Measurements from ENCODE around the gene SSX4.
"Not testable (repeated sequence)": the region's sequence is repeated elsewhere in the genome, so short reads cannot be mapped to it uniquely, and the experiment has no call there.

Gene SSX4, protein sequence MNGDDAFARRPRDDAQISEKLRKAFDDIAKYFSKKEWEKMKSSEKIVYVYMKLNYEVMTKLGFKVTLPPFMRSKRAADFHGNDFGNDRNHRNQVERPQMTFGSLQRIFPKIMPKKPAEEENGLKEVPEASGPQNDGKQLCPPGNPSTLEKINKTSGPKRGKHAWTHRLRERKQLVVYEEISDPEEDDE

DNA sequence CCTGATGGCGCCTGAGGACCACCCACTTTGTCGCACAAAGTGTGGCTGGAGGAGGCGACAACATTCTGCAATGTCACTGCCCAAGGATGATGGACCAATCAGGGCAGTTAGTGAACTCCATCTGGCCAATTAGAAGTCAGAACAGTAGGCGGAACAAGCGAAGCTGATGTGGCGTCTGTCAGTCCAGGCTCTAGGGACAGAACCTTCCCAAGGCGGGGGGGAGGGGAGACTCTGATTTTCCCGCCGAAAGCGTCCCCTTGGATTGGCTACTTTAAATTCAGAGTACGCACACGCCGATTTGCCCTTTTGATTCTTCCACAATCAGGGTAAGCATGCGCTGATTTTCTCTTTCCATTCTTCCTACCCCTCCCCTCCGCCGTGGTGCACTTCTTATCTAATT is at the start of gene SSX4:
Gene SSX4 (plus strand): TSS at position 301 of the 400 bp plus-strand sequence. CDS start 515 bp downstream, outside the sequence.
- DNase-seq (ENCODE audit: low read depth), result not testable (repeated sequence)

DNA sequence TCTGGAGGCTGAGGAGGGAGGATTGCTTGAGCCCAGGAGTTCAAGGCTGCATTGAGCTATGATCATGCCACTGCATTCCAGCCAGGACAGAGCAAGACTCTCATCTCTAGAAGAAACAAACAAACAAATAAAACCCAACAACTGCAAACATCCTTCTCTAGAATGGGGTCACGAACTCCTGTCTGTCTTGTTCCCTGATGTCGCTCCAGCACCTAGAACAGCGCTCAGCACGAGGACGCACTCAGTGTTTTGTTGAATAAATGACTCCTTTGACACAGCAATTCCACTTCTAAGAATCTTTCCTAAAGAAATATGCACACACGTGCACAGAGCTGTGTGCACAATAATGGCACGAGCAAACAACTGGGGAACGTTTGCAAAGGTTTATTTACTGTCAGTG is 37.3 kb upstream of the SSX4 start:
- DNase-seq (ENCODE audit: low read depth), result not testable (repeated sequence)

DNA sequence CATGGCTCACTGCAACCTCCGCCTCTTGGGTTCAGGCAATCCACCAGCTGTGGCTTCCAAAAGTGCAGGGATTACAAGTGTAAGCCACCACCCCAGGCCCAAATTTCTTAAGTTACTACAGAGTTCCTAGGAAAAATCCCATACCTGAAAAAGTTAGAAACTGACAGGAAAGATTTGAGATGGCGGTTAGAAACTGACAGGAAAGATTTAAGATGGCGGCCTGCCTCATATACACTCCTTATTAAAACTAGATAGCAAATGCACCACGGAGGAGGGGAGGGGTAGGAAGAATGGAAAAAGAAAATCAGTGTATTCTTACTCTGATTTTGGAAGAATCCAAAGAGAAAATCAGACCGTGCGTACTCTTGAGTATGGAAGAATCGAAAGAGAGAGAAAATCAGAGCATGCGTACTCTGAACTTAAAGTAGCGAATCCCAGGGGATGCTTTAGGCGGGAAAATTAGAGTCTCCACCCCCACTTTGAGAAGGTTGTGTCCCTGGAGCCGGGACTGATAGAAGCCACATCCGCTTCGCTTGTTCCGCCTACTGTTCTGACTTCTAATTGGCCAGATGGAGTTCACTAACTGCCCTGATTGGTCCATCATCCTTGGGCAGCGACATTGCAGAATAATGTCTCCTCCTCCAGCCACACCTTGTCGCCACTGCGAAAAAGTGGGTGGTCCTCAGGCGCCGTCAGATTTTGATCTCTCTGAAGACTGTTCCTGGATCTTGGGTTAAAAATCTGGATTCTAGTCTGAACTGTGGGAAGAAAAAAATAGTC is 26.8 kb upstream of the SSX4 start, which contains the start of gene SSX3:
Gene SSX3 (minus strand): TSS at position 389 of the 780 bp plus-strand sequence. CDS start 1,454 bp downstream, outside the sequence.
- DNase-seq (ENCODE audit: low read depth), result not testable (repeated sequence)

DNA sequence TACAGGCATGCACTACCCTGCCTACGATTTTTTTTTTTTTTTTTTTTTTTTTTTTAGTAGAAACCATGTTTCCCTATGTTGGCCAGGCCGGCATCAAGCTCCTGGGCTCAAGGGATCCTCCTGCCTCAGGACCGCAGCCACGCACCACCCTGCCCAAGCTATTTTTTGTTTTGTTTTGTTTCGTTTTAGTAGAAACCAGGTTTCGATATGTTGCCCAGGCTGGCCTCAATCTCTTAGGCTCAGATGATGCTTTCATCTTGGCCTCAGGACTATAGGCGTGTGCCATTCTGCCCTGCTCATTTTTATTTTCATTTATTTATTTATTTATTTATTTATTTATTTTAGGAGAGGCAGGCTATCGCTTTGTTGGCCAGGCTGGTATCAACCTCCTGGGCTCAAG is 25.7 kb upstream of the SSX4 start:
- DNase-seq (ENCODE audit: low read depth), result no peak

DNA sequence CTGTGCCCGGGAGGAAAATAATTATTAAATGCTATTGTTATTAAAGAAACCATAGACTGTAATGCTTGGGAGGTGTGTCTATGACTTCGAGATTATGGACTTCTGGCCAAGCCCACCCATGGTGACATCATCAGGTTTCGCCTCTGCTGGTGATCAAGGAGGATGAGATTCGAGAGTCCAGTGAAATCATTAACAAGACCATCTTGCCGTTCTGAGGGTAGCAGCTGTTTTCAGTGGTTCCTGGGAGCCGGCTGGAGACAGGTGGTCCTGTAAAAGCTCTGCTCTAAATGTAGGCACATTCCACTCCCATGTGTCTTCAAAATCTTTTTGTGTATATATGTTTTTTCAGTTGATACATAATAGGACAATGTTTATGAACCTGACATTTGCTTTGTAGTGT is 24.1 kb upstream of the SSX4 start:
- not testable (repeated sequence) for DNase-seq (ENCODE audit: low read depth)

DNA sequence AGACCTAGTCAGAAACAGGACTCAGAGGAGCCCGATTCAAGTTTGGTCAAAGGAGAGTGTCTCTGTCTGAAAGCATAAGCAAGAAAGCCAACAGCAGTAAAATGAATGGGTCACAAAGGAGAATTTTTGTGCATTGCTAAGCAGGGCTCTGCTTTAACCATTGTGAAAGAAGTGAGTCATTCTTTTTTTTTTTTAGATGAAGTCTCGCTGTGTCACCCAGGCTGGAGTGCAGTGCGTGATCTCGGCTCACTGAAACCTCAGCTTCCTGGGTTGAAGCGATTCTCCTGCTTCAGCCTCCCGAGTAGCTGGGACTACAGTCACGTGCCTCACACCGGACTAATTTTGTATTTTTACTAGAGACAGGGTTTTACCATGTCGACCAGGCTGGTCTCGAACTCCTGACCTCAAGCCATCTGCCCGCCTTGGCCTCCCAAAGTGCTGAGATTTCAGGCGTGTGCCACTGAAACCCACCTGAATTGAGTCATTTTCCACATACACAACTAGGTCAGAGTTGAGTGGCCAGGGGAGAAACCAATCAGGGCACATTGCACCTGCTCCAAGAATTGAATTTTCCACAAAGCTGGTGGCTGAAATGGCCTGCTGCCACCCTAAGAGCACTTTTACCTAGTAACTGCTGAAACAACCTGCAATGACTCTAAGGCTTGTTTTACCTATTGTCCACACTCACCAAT is 15.5 kb upstream of the SSX4 start:
- DNase-seq (ENCODE audit: low read depth), result not testable (repeated sequence)

DNA sequence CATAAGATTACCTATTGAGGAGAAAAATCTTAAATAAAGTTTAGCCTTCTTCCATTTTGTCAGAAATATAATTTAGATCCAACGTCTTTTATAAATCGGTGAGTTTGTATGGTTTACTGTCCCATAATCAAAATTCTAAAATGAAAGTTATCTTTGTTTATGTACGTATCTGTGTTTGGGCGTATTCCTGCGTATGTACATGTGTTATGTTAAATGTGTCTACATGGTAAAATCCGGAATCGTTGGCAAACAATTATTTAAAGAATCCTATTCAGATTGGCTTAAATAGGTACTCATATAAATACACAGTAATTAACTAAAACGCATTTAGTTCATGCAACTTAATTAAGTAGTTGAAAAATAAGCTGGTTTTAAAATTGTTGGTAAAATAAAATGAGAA is 12.9 kb upstream of the SSX4 start:
- not testable (repeated sequence) for DNase-seq (ENCODE audit: low read depth)

DNA sequence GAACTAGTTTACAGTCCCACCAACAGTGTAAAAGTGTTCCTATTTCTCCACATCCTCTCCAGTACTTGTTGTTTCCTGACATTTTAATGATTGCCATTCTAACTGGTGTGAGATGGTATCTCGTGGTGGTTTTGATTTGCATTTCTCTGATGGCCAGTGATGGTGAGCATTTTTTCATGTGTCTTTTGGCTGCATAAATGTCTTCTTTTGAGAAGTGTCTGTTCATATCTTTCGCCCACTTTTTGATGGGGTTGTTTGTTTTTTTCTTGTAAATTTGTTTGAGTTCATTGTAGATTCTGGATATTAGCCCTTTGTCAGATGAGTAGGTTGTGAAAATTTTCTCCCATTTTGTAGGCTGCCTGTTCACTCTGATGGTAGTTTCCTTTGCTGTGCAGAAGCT is 13.6 kb downstream of the SSX4 start:
- not testable (repeated sequence) for DNase-seq (ENCODE audit: low read depth)

DNA sequence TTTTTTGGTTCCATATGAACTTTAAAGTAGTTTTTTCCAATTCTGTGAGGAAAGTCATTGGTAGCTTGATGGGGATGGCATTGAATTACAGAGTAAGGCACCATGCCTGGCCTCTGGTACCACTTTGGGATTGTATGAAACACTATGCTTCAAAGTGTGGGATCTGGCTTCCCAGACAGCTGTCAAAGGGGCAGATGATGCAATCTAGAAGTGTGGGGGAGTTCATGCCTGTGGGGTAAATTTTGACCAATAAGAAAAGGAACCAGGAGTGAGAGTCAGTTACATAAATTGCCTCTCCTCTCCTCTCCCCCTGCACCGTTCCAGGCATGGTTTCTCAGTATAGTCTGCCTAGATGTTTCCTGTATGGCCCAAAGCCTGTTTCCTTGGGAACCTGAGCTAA is 14.5 kb downstream of the SSX4 start:
- DNase-seq (ENCODE audit: low read depth), result not testable (repeated sequence)

DNA sequence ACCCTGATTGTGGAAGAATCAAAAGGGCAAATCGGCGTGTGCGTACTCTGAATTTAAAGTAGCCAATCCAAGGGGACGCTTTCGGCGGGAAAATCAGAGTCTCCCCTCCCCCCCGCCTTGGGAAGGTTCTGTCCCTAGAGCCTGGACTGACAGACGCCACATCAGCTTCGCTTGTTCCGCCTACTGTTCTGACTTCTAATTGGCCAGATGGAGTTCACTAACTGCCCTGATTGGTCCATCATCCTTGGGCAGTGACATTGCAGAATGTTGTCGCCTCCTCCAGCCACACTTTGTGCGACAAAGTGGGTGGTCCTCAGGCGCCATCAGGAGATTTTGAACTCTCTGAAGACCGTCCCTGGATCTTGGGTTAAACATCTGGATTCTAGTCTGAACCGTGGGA is 28.5 kb downstream of the SSX4 start, which contains the start of gene SSX4B:
Gene SSX4B (minus strand): TSS at position 101 of the 400 bp plus-strand sequence. CDS start 588 bp downstream, outside the sequence.
- DNase-seq (ENCODE audit: low read depth), result not testable (repeated sequence)

DNA sequence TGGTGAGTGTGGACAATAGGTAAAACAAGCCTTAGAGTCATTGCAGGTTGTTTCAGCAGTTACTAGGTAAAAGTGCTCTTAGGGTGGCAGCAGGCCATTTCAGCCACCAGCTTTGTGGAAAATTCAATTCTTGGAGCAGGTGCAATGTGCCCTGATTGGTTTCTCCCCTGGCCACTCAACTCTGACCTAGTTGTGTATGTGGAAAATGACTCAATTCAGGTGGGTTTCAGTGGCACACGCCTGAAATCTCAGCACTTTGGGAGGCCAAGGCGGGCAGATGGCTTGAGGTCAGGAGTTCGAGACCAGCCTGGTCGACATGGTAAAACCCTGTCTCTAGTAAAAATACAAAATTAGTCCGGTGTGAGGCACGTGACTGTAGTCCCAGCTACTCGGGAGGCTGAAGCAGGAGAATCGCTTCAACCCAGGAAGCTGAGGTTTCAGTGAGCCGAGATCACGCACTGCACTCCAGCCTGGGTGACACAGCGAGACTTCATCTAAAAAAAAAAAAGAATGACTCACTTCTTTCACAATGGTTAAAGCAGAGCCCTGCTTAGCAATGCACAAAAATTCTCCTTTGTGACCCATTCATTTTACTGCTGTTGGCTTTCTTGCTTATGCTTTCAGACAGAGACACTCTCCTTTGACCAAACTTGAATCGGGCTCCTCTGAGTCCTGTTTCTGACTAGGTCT is 43.8 kb downstream of the SSX4 start:
- DNase-seq (ENCODE audit: low read depth), result not testable (repeated sequence)

DNA sequence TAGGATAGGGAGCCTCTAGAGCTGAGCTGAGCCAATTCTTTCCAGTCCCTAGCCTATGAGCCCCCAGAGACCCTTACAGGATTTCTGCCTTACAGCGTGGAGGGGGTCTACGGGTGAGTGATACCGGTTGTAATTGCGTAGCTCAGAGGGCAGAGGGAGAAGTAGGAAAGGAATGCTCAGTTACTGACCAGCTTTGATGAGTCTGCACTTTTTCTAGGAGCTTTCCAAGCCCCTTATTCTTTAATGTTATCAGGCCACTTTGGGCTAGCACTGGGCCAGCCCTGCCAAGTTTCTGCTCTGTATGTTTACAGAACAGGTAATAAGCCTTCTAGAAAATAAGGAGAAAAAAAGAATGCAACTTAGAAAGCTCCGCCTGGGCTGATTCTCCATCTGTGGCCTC is 46.3 kb downstream of the SSX4 start:
- not testable (repeated sequence) for DNase-seq (ENCODE audit: low read depth)

DNA sequence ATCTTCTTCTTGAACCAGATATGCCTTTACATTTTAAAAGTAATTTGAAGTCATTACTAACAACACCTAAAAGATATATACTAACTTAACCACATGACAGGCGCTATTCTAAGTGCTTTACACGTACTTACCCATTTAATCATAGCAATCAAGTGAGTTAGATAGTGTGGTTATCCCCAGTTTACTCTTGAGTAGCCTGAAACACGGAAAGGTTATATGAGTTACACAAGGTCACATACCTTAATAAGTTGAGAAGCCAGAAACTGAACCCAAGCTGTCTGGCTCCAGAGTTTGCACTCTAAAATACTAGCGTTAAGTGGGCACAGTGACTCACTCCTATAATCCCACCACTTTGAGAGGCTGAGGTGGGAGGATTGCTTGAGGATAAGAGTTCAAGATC is 46.8 kb downstream of the SSX4 start:
- DNase-seq (ENCODE audit: low read depth), result not testable (repeated sequence)

DNA sequence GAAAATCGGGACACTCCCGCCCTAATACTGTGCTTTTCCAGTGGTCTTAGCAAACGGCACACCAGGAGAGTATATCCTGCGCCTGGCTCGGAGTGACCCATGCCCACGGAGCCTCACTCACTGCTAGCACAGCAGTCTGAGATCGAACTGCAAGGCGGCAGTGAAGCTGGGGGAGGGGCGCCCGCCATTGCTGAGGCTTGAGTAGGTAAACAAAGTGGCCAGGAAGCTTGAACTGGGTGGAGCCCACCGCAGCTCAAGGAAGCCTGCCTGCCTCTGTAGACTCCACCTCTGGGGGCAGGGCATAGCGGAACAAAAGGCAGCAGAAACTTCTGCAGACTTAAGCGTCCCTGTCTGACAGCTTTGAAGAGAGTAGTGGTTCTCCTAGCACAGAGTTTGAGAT is 50.4 kb downstream of the SSX4 start:
- not testable (repeated sequence) for DNase-seq (ENCODE audit: low read depth)

All from stromal cell of bone marrow (primary cell).